ENCODE measurements around the gene PHLPP1.
A peak's percentile ranks its signal among the peaks of the same experiment; 100 is the strongest.

DNA sequence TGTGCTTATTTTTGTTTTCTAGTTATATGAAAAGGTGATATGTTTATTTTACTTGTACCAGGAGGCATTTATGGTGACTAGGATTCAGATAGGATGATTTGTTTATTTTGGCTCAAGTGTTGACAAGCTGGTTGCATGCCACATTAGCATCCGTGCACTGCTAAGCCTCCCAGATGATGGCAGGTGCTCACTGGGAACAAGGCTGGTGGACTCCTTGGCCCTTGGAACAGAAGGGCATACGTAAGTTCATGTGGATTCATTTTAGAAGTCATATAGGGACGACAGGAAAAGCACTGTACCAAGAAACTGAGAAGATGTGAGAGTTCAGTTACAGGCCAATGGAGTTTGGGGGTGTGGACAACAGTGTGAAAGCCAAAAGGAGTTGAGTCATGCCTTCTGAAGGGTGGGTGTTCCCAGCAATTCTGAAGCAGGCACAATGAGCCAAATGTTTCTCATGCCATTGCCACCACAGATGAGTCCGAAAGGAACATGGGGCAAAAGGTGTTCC lies 166.2 kb downstream of the PHLPP1 start:
- TF ChIP-seq YY1 (IDR thresholded peaks at IDR 0.05; ENCODE audit: low read depth) (0 out of 2 replicates have a peak, but pooled peaks have one; percentile 26), CEBPB (IDR thresholded peaks at IDR 0.05) (no peak)
